GM19395 (cell line): ENCODE results near the gene CEBPZ.
"Not testable (repeated sequence)": the region's sequence is repeated elsewhere in the genome, so short reads cannot be mapped to it uniquely, and the experiment has no call there.

ENCODE experiments used
- ATAC-seq: cut with Tn5 transposase; IDR thresholded peaks from one replicate; pipeline ENCODE4 v1.9.1; 2021; ENCODE audit warnings: mild to moderate bottlenecking, moderate library complexity; ENCODE audit not compliant: unreplicated experiment

CEBPZ gene

GRCh38 chr2:37231241-37232130 lies at the start of gene CEBPZ, which contains the start of gene NDUFAF7:
CEBPZ (minus strand) TSS chr2:37231596; CDS start chr2:37231567, 29 bp downstream.
NDUFAF7 (plus strand) TSS chr2:37231658; CDS start chr2:37231706, 48 bp downstream.
- peak; percentile 95 for ATAC-seq

- no peak for ATAC-seq
These were observed 44.9 kb upstream of the CEBPZ start for GRCh38 chr2:37276291-37276690.

GRCh38 chr2:37274359-37274965 lies 43.1 kb upstream of the CEBPZ start:
- no peak for ATAC-seq

DNA sequence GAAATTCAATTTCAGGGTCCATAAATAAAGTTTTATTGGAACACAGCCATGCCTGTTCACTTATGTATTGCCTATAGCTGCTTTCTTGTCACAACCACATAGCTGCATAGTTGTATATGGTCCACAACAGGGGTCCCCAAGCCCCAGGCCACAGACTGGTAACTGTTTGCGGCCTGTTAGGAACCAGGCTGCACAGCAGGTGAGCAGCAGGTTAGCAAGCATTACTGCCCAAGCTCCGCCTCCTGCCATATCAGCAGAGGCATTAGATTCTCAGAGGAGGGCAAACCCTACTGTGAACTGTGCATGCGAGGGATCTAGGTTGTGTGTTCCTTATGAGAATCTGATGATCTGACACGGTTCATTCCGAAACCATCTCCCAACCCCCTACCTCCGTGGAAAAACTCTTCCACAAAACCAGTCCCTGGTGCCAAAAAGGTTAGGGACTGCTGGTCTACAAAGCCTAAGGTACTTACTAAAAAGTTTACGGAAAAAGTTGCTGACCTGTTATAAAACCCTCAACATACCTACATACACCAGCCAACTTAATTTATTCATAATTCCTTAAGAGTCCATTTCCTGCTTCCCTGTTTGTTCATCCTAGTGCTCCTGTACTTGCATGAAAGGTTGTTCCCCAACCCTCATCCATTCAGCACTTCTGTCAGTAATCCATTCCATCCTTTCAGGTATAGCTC lies 40.1 kb upstream of the CEBPZ start:
- no peak for ATAC-seq

DNA sequence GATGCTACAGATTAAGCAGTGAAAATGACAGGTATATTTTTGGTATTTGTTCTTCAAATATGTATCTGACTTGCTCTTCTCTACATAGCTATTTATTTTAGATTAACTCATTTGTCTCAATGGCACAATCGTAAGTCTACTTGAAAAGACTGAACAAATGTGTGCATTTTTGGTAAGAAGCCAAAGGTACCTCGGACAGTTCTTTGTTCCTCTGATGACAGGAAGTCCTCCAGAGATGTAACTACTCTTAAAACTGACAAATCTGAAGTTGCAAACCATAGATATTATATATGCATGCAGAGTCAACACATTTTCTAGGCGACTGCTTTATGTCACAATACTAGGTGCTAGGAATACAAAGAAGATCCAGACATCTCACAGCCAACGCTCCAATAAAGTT lies 36.7 kb upstream of the CEBPZ start:
- ATAC-seq: no peak

- ATAC-seq: no peak
These were observed 36.3 kb upstream of the CEBPZ start for GRCh38 chr2:37267685-37268084.

DNA sequence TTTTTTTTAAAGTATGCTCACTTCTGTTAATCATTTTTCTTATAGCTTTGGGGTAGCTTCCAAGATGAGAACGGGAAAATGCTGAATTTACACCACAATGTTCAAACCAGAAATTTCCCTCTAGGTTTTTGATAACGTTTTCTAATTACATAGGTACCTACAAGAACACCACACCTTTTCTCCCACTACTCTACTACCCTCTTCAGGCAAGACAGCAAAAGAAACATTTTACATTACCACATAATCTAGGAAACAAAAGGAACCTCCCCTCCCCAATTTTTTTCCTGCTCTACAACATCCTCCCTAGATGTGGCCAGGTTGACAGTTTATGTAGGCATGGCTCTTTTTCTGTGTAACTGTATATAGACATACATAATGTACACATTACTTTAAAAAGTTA lies 32.4 kb upstream of the CEBPZ start:
- ATAC-seq: no peak

DNA sequence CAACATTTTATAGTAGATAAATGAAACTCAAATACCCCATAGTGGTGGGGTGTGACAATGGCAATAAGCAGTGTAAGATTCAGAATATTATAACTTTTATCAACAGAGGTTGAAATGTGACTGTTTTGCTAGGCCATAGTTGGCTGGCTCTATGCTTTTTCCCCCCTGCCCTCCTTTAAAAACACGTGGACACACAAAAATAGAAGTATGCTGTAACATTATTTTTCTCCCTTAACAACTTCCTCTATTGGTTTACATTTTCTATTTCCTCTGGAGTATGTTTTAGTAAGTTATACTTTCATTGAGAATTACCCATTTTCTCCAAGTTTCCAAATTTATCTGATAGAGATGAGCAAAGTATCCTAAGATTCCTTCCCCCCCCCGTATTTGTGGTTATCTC lies 31.1 kb upstream of the CEBPZ start:
- ATAC-seq: no peak

DNA sequence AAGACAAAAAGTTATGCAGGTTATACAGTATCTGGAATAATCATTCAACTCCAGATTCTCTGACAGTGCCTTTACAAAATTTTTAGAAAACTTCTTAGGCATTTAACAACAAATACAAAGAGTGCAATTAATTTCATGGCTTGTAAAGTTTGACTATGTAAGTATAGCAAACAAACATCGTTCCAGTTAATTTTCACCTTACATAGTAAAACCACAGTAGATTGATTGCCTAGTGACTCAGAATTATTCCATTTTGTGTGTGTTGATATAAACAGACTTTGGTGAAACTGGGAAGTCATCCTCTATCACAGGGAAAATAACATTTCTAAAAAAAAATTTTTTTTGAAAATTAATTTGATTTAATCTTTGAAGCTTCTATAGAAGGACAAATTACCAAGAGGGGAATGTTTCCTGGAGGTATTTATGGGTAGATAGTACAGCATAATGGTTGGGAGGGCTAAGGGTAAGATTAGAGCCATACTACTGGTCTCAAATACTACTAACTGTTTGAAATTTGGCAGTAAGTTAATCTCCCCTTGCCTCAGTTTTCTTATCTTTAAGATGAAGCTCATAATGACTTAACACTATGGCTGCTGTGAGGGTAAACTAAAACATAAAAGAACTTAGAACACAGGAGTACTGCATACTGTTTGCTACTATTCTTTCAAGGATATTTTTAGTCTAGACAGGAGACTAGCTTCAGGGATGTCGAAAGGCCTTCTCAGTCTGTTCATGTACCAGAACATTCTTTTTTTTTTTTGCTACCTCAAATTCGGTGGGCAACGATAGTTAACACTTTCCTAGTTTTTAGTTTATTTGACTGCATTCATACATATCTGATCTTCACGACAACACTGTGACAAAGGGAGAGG lies 19.7 kb upstream of the CEBPZ start:
- ATAC-seq: no peak

- no peak for ATAC-seq
These were observed 14.8 kb upstream of the CEBPZ start for GRCh38 chr2:37246205-37246604.

DNA sequence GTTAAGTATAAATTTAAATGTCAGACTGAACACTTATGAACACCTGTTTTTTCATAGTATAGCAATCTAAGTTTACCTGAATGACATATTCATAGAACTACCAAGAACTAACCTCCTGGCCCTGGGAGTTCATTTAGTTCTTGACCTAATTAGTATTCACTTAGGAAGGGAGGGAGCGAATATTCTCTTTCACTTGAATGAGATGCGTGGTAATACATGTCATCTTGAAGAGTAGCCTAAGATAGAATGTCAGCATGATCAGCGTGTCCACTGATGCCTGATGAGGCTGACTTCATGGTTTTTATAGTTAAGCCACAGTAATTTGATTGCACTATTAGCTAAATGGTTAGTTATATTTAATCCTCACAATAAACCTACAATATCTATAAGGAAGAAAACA lies 13.4 kb upstream of the CEBPZ start:
- ATAC-seq: no peak

GRCh38 chr2:37244017-37244416 lies 12.6 kb upstream of the CEBPZ start:
- peak; percentile 96 for ATAC-seq

DNA sequence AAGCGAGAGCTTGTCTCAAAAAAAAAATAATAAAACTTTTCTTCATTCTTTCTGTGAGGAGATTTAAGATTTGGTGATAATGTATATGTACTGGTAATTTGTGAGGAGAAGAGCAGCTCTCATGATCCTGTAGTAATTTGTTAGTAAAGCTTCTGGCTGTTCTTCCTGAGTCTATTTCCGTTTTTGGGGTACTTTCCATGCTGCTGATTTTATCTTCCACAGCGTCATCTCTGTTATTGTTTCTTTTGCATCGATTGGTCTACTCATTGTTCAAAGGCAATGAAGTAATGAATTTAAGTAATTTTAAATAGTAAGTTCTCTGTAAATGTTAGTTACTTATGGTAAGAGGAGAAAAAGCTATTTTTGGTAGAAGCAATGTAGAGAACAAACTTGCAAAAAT lies 12.0 kb upstream of the CEBPZ start:
- no peak for ATAC-seq

- peak; percentile 16 for ATAC-seq
These were observed 936 bp upstream of the CEBPZ start for GRCh38 chr2:37232131-37232933.

GRCh38 chr2:37230581-37230980 lies 815 bp downstream of the CEBPZ start:
- no peak for ATAC-seq

GRCh38 chr2:37228788-37229187 lies 2.6 kb downstream of the CEBPZ start:
- no peak for ATAC-seq

- no peak for ATAC-seq
These were observed 4.5 kb downstream of the CEBPZ start for GRCh38 chr2:37226863-37227262.

GRCh38 chr2:37225129-37225528 lies 6.3 kb downstream of the CEBPZ start:
- not testable (repeated sequence) for ATAC-seq

- ATAC-seq: no peak
These were observed 7.3 kb downstream of the CEBPZ start for GRCh38 chr2:37224063-37224462.

DNA sequence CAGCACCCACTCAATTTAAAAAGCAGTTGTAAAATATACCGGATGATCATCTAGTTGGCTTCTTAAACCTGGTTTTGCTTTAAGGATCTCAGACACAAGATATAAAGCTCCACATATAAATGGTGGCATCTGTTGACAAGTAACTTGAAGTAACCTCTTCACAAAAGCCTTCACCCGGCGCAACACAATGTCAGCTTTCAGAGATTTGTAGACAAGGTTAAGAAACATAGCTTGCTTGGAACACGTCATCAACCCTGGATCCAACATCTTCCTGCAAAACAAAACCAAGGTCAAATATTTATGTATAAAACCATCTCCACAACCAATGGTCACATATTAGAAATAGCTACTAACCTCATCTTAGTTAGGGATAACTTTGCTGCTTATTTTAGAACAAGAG lies 8.3 kb downstream of the CEBPZ start:
- no peak for ATAC-seq
